Mesenchymal stem cell (in vitro differentiated cells and primary cell): ENCODE results near the gene ZFP36L1.

Experiments used
- DNase-seq: peaks from one replicate; pipeline ENCODE4 v3.0.0-alpha.2; 2013
- H2AFZ ChIP-seq: one replicate; pipeline ENCODE4 v1.6.1; 2013; ENCODE audit warnings: low read depth, mild to moderate bottlenecking, control low read depth, inconsistent platforms, low read length, moderate library complexity
- H2AK5ac ChIP-seq: 2 replicates; pipeline ENCODE4 v1.6.1; 2013; ENCODE audit warnings: low read length, moderate library complexity, mild to moderate bottlenecking, inconsistent platforms; ENCODE audit not compliant: severe bottlenecking
- H2BK120ac ChIP-seq: one replicate; pipeline ENCODE4 v1.6.1; 2013; ENCODE audit warnings: low read depth, mild to moderate bottlenecking, inconsistent platforms, low read length, moderate library complexity
- H2BK12ac ChIP-seq, 2 experiments: one replicate each; pipeline ENCODE4 v1.6.1; 2013; ENCODE audit warnings: inconsistent platforms in 2 of 2, low read length in 2 of 2, mild to moderate bottlenecking in 2 of 2, moderate library complexity in 2 of 2, control low read depth in 1 of 2
- H2BK15ac ChIP-seq: one replicate; pipeline ENCODE4 v1.6.1; 2013; ENCODE audit warnings: mild to moderate bottlenecking, low read depth, inconsistent platforms; ENCODE audit not compliant: poor library complexity, severe bottlenecking
- H2BK5ac ChIP-seq: 2 replicates; pipeline ENCODE4 v1.6.1; 2013; ENCODE audit warnings: low read depth, mild to moderate bottlenecking, low read length, control low read depth, inconsistent platforms; ENCODE audit not compliant: poor library complexity, severe bottlenecking
- H3K14ac ChIP-seq, 2 experiments: one replicate each; pipeline ENCODE4 v1.6.1; 2013; ENCODE audit warnings: inconsistent platforms in 2 of 2, low read length in 2 of 2, control low read depth in 1 of 2, mild to moderate bottlenecking in 1 of 2, moderate library complexity in 1 of 2
- H3K18ac ChIP-seq, 2 experiments: one replicate each; pipeline ENCODE4 v1.6.1; 2013; ENCODE audit warnings: inconsistent platforms in 2 of 2, low read length in 2 of 2, control low read depth in 1 of 2, low read depth in 1 of 2, mild to moderate bottlenecking in 1 of 2
- H3K23ac ChIP-seq, 2 experiments: one replicate each; pipeline ENCODE4 v1.6.1; 2013; ENCODE audit warnings: inconsistent platforms in 2 of 2, low read length in 2 of 2, mild to moderate bottlenecking in 2 of 2, moderate library complexity in 2 of 2, control low read depth in 1 of 2
- H3K27ac ChIP-seq: 2 replicates; pipeline ENCODE4 v1.5.1; 2013; ENCODE audit warnings: mild to moderate bottlenecking, moderate library complexity, low read length, control low read depth, inconsistent platforms; ENCODE audit not compliant: poor library complexity, severe bottlenecking
- H3K27me3 ChIP-seq, 2 experiments: 2 replicates each; pipeline versions ENCODE4 v1.6.1 to v1.7.0; 2013; ENCODE audit warnings: low read length in 2 of 2, mild to moderate bottlenecking in 2 of 2, moderate library complexity in 2 of 2, control low read depth in 1 of 2, inconsistent platforms in 1 of 2; ENCODE audit not compliant: control insufficient read depth in 1 of 2, insufficient read depth in 1 of 2
- H3K36me3 ChIP-seq, 2 experiments: 2 replicates each; pipeline versions ENCODE4 v1.6.1 to v1.7.0; 2013; ENCODE audit warnings: low read length in 2 of 2, control low read depth in 1 of 2, inconsistent platforms in 1 of 2, low read depth in 1 of 2, mild to moderate bottlenecking in 1 of 2; ENCODE audit not compliant: insufficient read depth in 2 of 2, control insufficient read depth in 1 of 2
- H3K4ac ChIP-seq, 2 experiments: one replicate each; pipeline ENCODE4 v1.6.1; 2013; ENCODE audit warnings: inconsistent platforms in 2 of 2, low read length in 2 of 2, mild to moderate bottlenecking in 2 of 2, moderate library complexity in 2 of 2, control low read depth in 1 of 2, low read depth in 1 of 2
- H3K4me1 ChIP-seq: 2 replicates; pipeline ENCODE4 v1.6.1; 2013; ENCODE audit warnings: low read depth, low read length, control low read depth; ENCODE audit not compliant: control insufficient read depth, insufficient read depth
- H3K4me2 ChIP-seq: 2 replicates; pipeline ENCODE4 v1.6.1; 2013; ENCODE audit warnings: low read length, mild to moderate bottlenecking, inconsistent platforms; ENCODE audit not compliant: poor library complexity, severe bottlenecking
- H3K4me3 ChIP-seq, 2 experiments: 2 replicates each; pipeline versions ENCODE4 v1.5.1 to v1.7.0; 2013; ENCODE audit warnings: low read length in 2 of 2, mild to moderate bottlenecking in 2 of 2, control low read depth in 1 of 2, low read depth in 1 of 2; ENCODE audit not compliant: insufficient read depth in 1 of 2
- H3K79me1 ChIP-seq: replicated peaks from 2 replicates; pipeline ENCODE4 v1.6.1; 2013; ENCODE audit warnings: mild to moderate bottlenecking, control low read depth, low read length, inconsistent platforms; ENCODE audit not compliant: poor library complexity, severe bottlenecking
- H3K9ac ChIP-seq: 2 replicates; pipeline ENCODE4 v1.7.0; 2013; ENCODE audit warnings: mild to moderate bottlenecking, low read length, moderate library complexity
- H3K9me3 ChIP-seq: 2 replicates; pipeline ENCODE4 v1.7.0; 2013; ENCODE audit warnings: mild to moderate bottlenecking, low read length; ENCODE audit not compliant: control insufficient read depth
- H4K8ac ChIP-seq: one replicate; pipeline ENCODE4 v1.6.1; 2013; ENCODE audit warnings: inconsistent platforms, mild to moderate bottlenecking, low read length, moderate library complexity
- H4K91ac ChIP-seq: one replicate; pipeline ENCODE4 v1.6.1; 2013; ENCODE audit warnings: mild to moderate bottlenecking, low read length, inconsistent platforms
- WGBS: methylation state at CpG from one replicate; pipeline ENCODE4 v1.1.7; 2013; ENCODE audit warnings: mixed read lengths; 5-methylcytosine and 5-hydroxymethylcytosine counted together

Gene ZFP36L1

DNA sequence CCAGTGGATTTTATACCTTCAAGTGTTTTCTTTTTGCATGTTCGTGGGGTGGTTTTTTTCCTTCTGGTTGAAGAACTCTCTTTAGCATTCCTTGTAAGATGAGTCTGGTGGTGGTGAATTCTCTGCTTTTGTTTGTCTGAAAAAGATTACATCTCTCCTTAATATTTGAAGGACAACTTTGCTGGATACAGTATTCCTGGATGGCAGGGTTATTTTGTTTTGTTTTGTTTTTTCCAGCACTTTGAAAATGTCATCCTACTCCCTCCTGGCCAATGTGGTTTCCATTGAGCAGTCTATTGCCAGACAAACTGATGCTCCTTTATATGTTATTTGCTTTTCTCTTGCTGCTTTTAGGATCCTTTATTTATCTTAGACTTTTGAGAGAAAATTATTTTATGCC, 43.2 kb upstream of the ZFP36L1 start:
- H3K79me1 ChIP-seq = no peaks in the 10 kb centered on the region
- no peak overlapping the region for H3K14ac ChIP-seq
- H3K27me3 ChIP-seq = no peaks in the 10 kb centered on the region
- no peak overlapping the region for H3K4me2 ChIP-seq
- H3K9me3 ChIP-seq = peaks cover 24% of the 10 kb centered on the region
- H3K4me1 ChIP-seq = no peaks in the 10 kb centered on the region
- H4K91ac ChIP-seq = no peak overlapping the region
- no peak overlapping the region for H3K23ac ChIP-seq
- H3K4ac ChIP-seq = no peak overlapping the region
- no peak overlapping the region for H2BK5ac ChIP-seq
- H4K8ac ChIP-seq = no peak overlapping the region
- H2BK15ac ChIP-seq = no peak overlapping the region
- WGBS = 89% methylated on average over 1 of the region's 1 CpG
- no peak overlapping the region for H3K9ac ChIP-seq
- no peak for DNase-seq
- H2AK5ac ChIP-seq = no peak overlapping the region
- no peak overlapping the region for H3K4me3 ChIP-seq
- H3K27ac ChIP-seq = no peak overlapping the region
- no peak overlapping the region for H2BK12ac ChIP-seq
- peaks cover 0 to 8% of the 10 kb centered on the region in 2 experiments for H3K36me3 ChIP-seq
- H2BK120ac ChIP-seq = no peak overlapping the region
- H2AFZ ChIP-seq = no peak overlapping the region
- H3K18ac ChIP-seq = no peak overlapping the region

DNA sequence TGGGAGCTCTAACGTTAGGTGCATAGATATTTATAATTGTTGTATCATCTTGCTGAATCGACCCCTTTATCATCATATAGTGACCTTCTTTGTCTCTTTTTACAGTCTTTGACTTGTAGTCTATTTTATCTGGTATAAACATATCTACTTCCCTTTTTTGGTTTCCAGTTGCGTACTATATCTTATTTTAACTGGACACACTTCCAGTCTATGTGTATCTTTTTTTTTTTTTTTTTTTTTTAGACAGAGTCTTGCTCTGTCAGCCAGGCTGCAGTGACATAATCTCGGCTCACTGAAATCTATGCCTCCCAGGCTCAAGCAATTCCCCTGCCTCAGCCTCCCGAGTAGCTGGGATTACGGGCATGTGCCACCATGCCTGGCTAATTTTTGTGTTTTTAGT, 41.9 kb upstream of the ZFP36L1 start:
- Histone ChIP-seq H2AK5ac (no peak overlapping the region), H2BK120ac (no peak overlapping the region), H3K18ac (no peak overlapping the region), H3K36me3 (peaks cover 0 to 8% of the 10 kb centered on the region in 2 experiments), H2BK5ac (no peak overlapping the region), H2BK15ac (no peak overlapping the region), H3K4ac (no peak overlapping the region), H3K9ac (no peak overlapping the region), H3K27ac (no peak overlapping the region), H4K91ac (no peak overlapping the region), H3K4me2 (no peak overlapping the region), H3K27me3 (no peaks in the 10 kb centered on the region), H3K14ac (no peak overlapping the region), H2AFZ (no peak overlapping the region), H3K9me3 (peaks cover 24% of the 10 kb centered on the region), H3K79me1 (no peaks in the 10 kb centered on the region), H3K4me3 (no peak overlapping the region), H3K23ac (no peak overlapping the region), H2BK12ac (no peak overlapping the region), H4K8ac (no peak overlapping the region), H3K4me1 (no peaks in the 10 kb centered on the region)
- 90% methylated on average over 3 of the region's 6 CpGs for WGBS
- DNase-seq = no peak

DNA sequence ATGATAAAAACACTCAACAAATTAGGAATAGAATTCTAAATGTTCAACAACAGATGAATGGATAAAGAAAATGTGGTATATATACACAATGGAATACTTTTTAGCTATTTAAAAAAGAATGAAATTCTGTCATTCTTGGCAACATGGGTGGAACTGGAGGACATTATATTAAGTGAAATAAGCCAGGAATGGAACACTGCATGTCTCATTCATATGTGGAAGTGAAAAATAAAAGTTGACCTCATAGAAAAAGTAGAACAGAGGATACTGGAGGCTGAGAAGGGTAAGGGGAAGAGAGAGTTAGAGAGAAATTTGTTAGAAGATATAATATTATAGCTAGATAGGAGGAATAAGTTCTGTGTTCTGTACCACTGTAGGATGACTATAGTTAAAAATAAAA, 35.8 kb upstream of the ZFP36L1 start:
- no peak overlapping the region for H2AK5ac ChIP-seq
- no peak for DNase-seq
- no peaks in the 10 kb centered on the region for H3K27me3 ChIP-seq
- H2AFZ ChIP-seq = no peak overlapping the region
- no peak overlapping the region for H3K4me3 ChIP-seq
- H3K36me3 ChIP-seq = no peaks in the 10 kb centered on the region
- H3K9ac ChIP-seq = no peak overlapping the region
- H3K9me3 ChIP-seq = no peaks in the 10 kb centered on the region
- H2BK120ac ChIP-seq = no peak overlapping the region
- H2BK12ac ChIP-seq = no peak overlapping the region
- no peak overlapping the region for H4K8ac ChIP-seq
- H2BK5ac ChIP-seq = no peak overlapping the region
- no peak overlapping the region for H3K27ac ChIP-seq
- H3K14ac ChIP-seq = no peak overlapping the region
- H3K4me2 ChIP-seq = no peak overlapping the region
- no peak overlapping the region for H2BK15ac ChIP-seq
- no peak overlapping the region for H4K91ac ChIP-seq
- H3K18ac ChIP-seq = no peak overlapping the region
- no peak overlapping the region for H3K23ac ChIP-seq
- no peaks in the 10 kb centered on the region for H3K79me1 ChIP-seq
- no peak overlapping the region for H3K4ac ChIP-seq
- peaks cover 8% of the 10 kb centered on the region for H3K4me1 ChIP-seq

DNA sequence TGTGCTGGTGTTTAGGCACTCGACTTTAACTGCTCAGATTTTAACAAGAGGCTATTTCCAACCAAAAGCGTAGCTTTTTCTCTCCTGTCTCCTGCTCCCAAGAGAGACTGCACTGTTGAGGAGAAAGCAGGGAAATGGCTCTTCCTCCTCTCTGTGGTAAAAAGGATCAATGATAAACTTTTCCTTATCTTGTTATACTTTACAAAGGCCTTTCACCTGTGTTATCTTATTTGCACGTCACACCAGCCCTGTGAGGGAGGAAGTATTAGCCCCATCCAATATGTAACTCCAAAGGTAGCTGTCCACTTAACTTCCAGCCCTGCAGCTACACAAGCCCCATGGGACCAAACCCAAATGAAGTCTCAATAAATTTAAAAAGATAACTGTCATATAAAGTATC, 32.9 kb upstream of the ZFP36L1 start:
- Histone ChIP-seq H2BK15ac (no peak overlapping the region), H3K36me3 (no peaks in the 10 kb centered on the region), H3K4me3 (no peak overlapping the region), H2BK120ac (no peak overlapping the region), H3K4me1 (peaks cover 20% of the 10 kb centered on the region), H3K9me3 (no peaks in the 10 kb centered on the region), H2BK12ac (no peak overlapping the region), H2AK5ac (no peak overlapping the region), H4K91ac (no peak overlapping the region), H3K23ac (no peak overlapping the region), H3K79me1 (no peaks in the 10 kb centered on the region), H4K8ac (no peak overlapping the region), H2AFZ (no peak overlapping the region), H3K14ac (no peak overlapping the region), H3K27ac (no peak overlapping the region), H3K4ac (no peak overlapping the region), H2BK5ac (no peak overlapping the region), H3K18ac (no peak overlapping the region), H3K9ac (no peak overlapping the region), H3K4me2 (no peak overlapping the region), H3K27me3 (no peaks in the 10 kb centered on the region)
- WGBS = 94% methylated on average over 2 of the region's 3 CpGs
- DNase-seq = no peak
